B cell (primary cell): ENCODE measurements around the gene CEP55. TPM values are rescaled to one million over a fixed set of nuclear protein-coding genes. Genes with fewer than 3 reads are reported as not detected.

Experiments
- ATAC-seq: fragments of 200-7000 bp; cut with Tn5 transposase; one replicate; pipeline ENCODE4 v1.10.0; 2021; ENCODE audit warnings: low read depth, mild to moderate bottlenecking, moderate number of reproducible peaks, moderate library complexity
- CTCF ChIA-PET: fragments of 350-600 bp; sonication (Branson Sonifier 250); formaldehyde crosslinking; loops from one replicate; lab custom pipeline; 2021; ENCODE audit warnings: antibody characterized with exemption, inconsistent platforms; lab: Charles Lee
- POLR2A ChIA-PET: fragments of 350-600 bp; sonication (Branson Sonifier 250); formaldehyde crosslinking; loops from one replicate; lab custom pipeline; 2021; ENCODE audit warnings: antibody characterized with exemption; lab: Charles Lee
- DNase-seq: peaks from one replicate; pipeline ENCODE4 v3.0.0; 2013
- H2AFZ ChIP-seq: 2 replicates; pipeline ENCODE4 v1.6.1; 2012; ENCODE audit warnings: mild to moderate bottlenecking, low read depth, low read length; ENCODE audit not compliant: insufficient read depth, poor library complexity, severe bottlenecking
- H3K27ac ChIP-seq, 2 donors: 1 replicate in 1 of 2; 2 replicates in 1 of 2; pipeline ENCODE4 v1.5.1; 2012 to 2013; ENCODE audit warnings: low read length in 2 of 2, mild to moderate bottlenecking in 2 of 2, moderate library complexity in 1 of 2
- H3K27me3 ChIP-seq, 4 experiments: fragments of 200-600 bp in 1 of 4; sonication (generic) in 1 of 4; replicated peaks in 1 of 4; 1 replicate in 2 of 4; 2 replicates in 2 of 4; pipeline versions ENCODE4 v1.6.1 to v1.7.0; 2013 to 2016; ENCODE audit warnings: low read length in 3 of 4, mild to moderate bottlenecking in 2 of 4, mixed read lengths in 1 of 4, moderate library complexity in 1 of 4; ENCODE audit not compliant: insufficient read depth in 4 of 4, control insufficient read depth in 3 of 4; ENCODE audit errors: control extremely low read depth in 1 of 4
- H3K36me3 ChIP-seq, 2 experiments: replicated peaks in 1 of 2; 1 replicate in 1 of 2; 2 replicates in 1 of 2; pipeline versions ENCODE4 v1.6.1 to v1.7.1; 2013; ENCODE audit warnings: low read length in 1 of 2; ENCODE audit not compliant: insufficient read depth in 2 of 2, control insufficient read depth in 1 of 2; ENCODE audit errors: control extremely low read depth in 1 of 2, extremely low read depth in 1 of 2
- H3K4me1 ChIP-seq, 2 donors: fragments of 200-600 bp in 1 of 2; sonication (generic) in 1 of 2; 1 replicate in 1 of 2; 2 replicates in 1 of 2; pipeline versions ENCODE4 v1.5.1 to v1.6.1; 2013 to 2017; ENCODE audit warnings: low read length in 2 of 2; ENCODE audit not compliant: control insufficient read depth in 2 of 2, insufficient read depth in 2 of 2
- H3K4me2 ChIP-seq: replicated peaks from 2 replicates; pipeline ENCODE3; 2012; ENCODE audit warnings: mild to moderate bottlenecking, low read depth, low read length; ENCODE audit not compliant: poor library complexity, severe bottlenecking
- H3K4me3 ChIP-seq, 5 experiments: fragments of 200-600 bp in 1 of 5; sonication (generic) in 1 of 5; 1 replicate in 3 of 5; 2 replicates in 2 of 5; pipeline versions ENCODE4 v1.5.1 to v1.7.0; 2011 to 2016; ENCODE audit warnings: low read length in 4 of 5, mild to moderate bottlenecking in 4 of 5, low read depth in 2 of 5, control low read depth in 1 of 5, moderate library complexity in 1 of 5; ENCODE audit not compliant: insufficient read depth in 1 of 5; ENCODE audit errors: control extremely low read depth in 1 of 5, extremely low read depth in 1 of 5
- H3K79me2 ChIP-seq: fragments of 200-600 bp; sonication (generic); one replicate; pipeline ENCODE4 v1.6.0; 2016; ENCODE audit warnings: low read length; ENCODE audit not compliant: control insufficient read depth, insufficient read depth
- H3K9ac ChIP-seq: fragments of 200-600 bp; sonication (generic); 2 replicates; pipeline ENCODE4 v1.6.1; 2017; ENCODE audit warnings: mild to moderate bottlenecking, low read length, moderate library complexity
- H3K9me3 ChIP-seq, 3 donors: one replicate each; pipeline versions ENCODE4 v1.6.1 to v1.7.1; 2013; ENCODE audit warnings: low read length in 2 of 3; ENCODE audit not compliant: control insufficient read depth in 2 of 3, insufficient read depth in 1 of 3; ENCODE audit errors: control extremely low read depth in 1 of 3
- H4K20me1 ChIP-seq: 2 replicates; pipeline ENCODE4 v1.6.0; 2012; ENCODE audit warnings: mild to moderate bottlenecking, low read length; ENCODE audit not compliant: insufficient read depth, control insufficient read depth, poor library complexity, severe bottlenecking
- H3K27ac Mint-ChIP-seq: one replicate; pipeline ENCODE4 v1.8.0; 2021; ENCODE audit warnings: mixed read lengths
- H3K27me3 Mint-ChIP-seq: one replicate; pipeline ENCODE4 v1.8.0; 2021; ENCODE audit warnings: mixed read lengths
- H3K4me1 Mint-ChIP-seq: one replicate; pipeline ENCODE4 v1.8.0; 2021; ENCODE audit warnings: mixed read lengths
- H3K4me3 Mint-ChIP-seq: one replicate; pipeline ENCODE4 v1.8.0; 2021; ENCODE audit warnings: mixed read lengths
- H3K9me3 Mint-ChIP-seq: one replicate; pipeline ENCODE4 v1.8.0; 2022; ENCODE audit warnings: mixed read lengths; ENCODE audit not compliant: insufficient read depth
- EZH2 ChIP-seq: IDR thresholded peaks from 2 replicates; pipeline ENCODE4 v1.6.1; 2012; ENCODE audit warnings: borderline replicate concordance, low read depth, mild to moderate bottlenecking, moderate library complexity, low read length; ENCODE audit not compliant: insufficient read depth, poor library complexity, severe bottlenecking
- WGBS: methylation state at CpG from one replicate; pipeline ENCODE4 v1.1.5; 2013; ENCODE audit warnings: missing lambda C conversion rate; ENCODE audit not compliant: insufficient coverage; 5-methylcytosine and 5-hydroxymethylcytosine counted together
- intact Hi-C: fragments of 100-400 bp; cut with micrococcal nuclease; formaldehyde crosslinking; loops from one replicate; pipeline ENCODE4 v1.10.0; 2022
- polyA plus RNA-seq: library from polyadenylated mRNA; depleted of rRNA; stranded (reverse); fragments of >200 nt; gene quantifications from 2 replicates; pipeline ENCODE4 v1.2.3, GENCODE V29; 2012
- total RNA-seq, 2 donors: library from RNA; stranded (reverse); fragments of 120-200 nt in 1 of 2; gene quantifications; 1 replicate in 1 of 2; 2 replicates in 1 of 2; pipeline versions ENCODE4 v1.2.3 to v1.2.4, GENCODE V29; 2013 to 2022
- TF ChIP-seq, protein P1 (sequence below): fragments of 200-600 bp; IDR thresholded peaks from one replicate; pipeline ENCODE4 v1.8.0; 2022; ENCODE audit warnings: antibody characterized with exemption, mild to moderate bottlenecking

Gene CEP55
- total and polyA plus RNA-seq, 2 donors (not counting 1 experiment from before 2014, with no cell fraction given): 0.12 to 0.27 TPM

DNA sequence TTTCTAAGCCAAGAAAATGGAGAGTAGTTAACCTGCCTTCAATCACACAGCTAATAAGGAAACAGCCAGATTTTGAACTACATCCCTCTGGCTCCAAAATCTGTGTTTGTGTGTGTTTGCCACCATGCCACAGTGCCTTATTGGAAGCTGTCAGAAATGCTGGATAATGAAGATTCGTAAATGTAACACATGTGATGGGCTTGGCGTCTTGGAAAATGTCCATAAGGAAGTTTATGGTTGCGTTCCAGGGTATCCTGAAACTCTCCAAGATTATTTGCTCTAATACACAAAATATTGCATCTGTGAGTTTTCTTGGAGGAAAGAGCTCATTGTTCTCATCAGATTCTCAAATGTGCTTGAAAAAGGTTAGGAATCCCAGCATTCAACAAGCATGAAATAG, 36.9 kb upstream of the CEP55 start:
- Mint-ChIP-seq H3K4me3 (no peak overlapping the region), H3K9me3 (peaks cover 4% of the 10 kb centered on the region), H3K27ac (no peak overlapping the region), H3K27me3 (peaks cover 3% of the 10 kb centered on the region), H3K4me1 (peaks cover 20% of the 10 kb centered on the region)
- DNase-seq: no peak
- peaks cover 9 to 17% of the 10 kb centered on the region in 2 donors for H3K4me1 ChIP-seq
- no peak for ATAC-seq
- no peaks in the 10 kb centered on the region for H3K79me2 ChIP-seq
- no peak overlapping the region for H3K9ac ChIP-seq
- H4K20me1 ChIP-seq: no peaks in the 10 kb centered on the region
- H3K4me3 ChIP-seq: no peak overlapping the region
- no peak overlapping the region for H3K4me2 ChIP-seq
- H2AFZ ChIP-seq: no peak overlapping the region
- TF ChIP-seq, protein P1, sequence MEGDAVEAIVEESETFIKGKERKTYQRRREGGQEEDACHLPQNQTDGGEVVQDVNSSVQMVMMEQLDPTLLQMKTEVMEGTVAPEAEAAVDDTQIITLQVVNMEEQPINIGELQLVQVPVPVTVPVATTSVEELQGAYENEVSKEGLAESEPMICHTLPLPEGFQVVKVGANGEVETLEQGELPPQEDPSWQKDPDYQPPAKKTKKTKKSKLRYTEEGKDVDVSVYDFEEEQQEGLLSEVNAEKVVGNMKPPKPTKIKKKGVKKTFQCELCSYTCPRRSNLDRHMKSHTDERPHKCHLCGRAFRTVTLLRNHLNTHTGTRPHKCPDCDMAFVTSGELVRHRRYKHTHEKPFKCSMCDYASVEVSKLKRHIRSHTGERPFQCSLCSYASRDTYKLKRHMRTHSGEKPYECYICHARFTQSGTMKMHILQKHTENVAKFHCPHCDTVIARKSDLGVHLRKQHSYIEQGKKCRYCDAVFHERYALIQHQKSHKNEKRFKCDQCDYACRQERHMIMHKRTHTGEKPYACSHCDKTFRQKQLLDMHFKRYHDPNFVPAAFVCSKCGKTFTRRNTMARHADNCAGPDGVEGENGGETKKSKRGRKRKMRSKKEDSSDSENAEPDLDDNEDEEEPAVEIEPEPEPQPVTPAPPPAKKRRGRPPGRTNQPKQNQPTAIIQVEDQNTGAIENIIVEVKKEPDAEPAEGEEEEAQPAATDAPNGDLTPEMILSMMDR: no peak
- no peak for TF ChIP-seq EZH2
- H3K27ac ChIP-seq: no peak overlapping the region
- intact Hi-C loops: no loop called here
- peaks cover 0 to 3% (median 0%) of the 10 kb centered on the region in 4 experiments for H3K27me3 ChIP-seq
- ChIA-PET POLR2A (no interaction called here), CTCF (interaction anchor here (2.3 kb wide), 1 partner anchor 84 kb away, joined by 4 read pairs; no protein-coding TSS in a partner anchor)
- no peaks in the 10 kb centered on the region for H3K36me3 ChIP-seq
- H3K9me3 ChIP-seq: no peaks in the 10 kb centered on the region
- WGBS: no CpG with 5 or more reads among the region's 3 CpGs

DNA sequence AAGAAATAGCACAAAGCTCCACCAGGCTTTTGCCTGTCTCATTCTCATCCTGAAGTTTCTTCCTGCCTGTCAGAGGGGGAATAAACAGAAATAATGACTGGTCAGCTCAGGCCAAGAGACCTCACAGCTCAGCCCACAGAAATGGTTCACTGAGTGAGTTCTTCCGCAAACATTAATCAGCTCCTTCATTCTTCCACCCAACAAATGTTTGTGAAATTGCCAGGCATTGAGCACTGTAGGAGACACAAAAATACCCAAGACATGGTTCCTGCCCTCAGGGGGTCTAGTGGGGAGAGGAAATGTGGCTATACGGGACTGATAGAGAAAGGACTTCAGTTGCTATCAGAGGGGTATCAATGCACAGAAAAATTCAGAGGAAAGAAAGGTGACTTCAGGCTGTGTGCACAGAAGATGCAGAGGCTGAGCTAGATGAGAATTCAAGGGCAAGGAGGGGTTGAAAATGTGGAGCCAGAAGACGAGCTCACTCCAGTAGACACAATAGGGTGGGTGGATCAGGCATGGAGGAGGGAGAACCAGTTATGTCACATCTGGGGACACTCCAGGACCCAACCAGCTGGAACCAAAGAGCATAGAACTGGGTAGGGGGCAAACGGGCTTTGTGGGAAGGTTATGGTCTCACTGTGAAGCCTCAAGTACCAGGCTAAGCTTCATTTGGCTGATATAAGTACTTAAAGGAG, 35.2 kb upstream of the CEP55 start:
- intact Hi-C loops: no loop called here
- POLR2A ChIA-PET: no interaction called here
- Mint-ChIP-seq H3K27me3 (peaks cover 3% of the 10 kb centered on the region), H3K9me3 (peaks cover 4% of the 10 kb centered on the region), H3K27ac (peak overlapping the region; percentile 8), H3K4me1 (peaks cover 23% of the 10 kb centered on the region), H3K4me3 (peak overlapping the region; percentile 13)
- CTCF ChIA-PET: interaction anchor here (1.0 to 1.9 kb wide), 2 partner anchors 21 to 455 kb away, joined by 5 to 13 read pairs; partner anchors contain the start of gene MYOF
- ATAC-seq (no peak), DNase-seq (no peak)
- 68% methylated on average over 2 of the region's 4 CpGs for WGBS
- Histone ChIP-seq H2AFZ (no peak overlapping the region), H3K9me3 (no peaks in the 10 kb centered on the region), H3K27me3 (peaks cover 0 to 3% (median 0%) of the 10 kb centered on the region in 4 experiments), H3K27ac (no peak overlapping the region), H3K4me3 (no peak overlapping the region), H3K36me3 (no peaks in the 10 kb centered on the region), H3K9ac (no peak overlapping the region), H3K4me2 (peak overlapping the region; percentile 14), H3K79me2 (no peaks in the 10 kb centered on the region), H4K20me1 (no peaks in the 10 kb centered on the region), H3K4me1 (peaks cover 9 to 17% of the 10 kb centered on the region in 2 donors)
- TF ChIP-seq, protein P1: no peak
- no peak for TF ChIP-seq EZH2
